ENCODE measurements around the gene LGALS14. TPM values are rescaled to one million over a fixed set of nuclear protein-coding genes. Genes with fewer than 3 reads are reported as not detected.

LGALS14 gene
- total RNA-seq, 1 donor from 2014 or later, result 0.92 TPM

- Mint-ChIP-seq H3K36me3 (no peaks in the 10 kb centered on the region), H3K27me3 (ENCODE audit: low read depth) (peaks cover 63% of the 10 kb centered on the region), H3K9me3 (no peaks in the 10 kb centered on the region), H3K27ac (no peak overlapping the region), H3K4me1 (no peaks in the 10 kb centered on the region), H3K4me3 (no peak overlapping the region)
- DNase-seq (ENCODE audit: low spot score in 2 of 2, unreplicated experiment in 2 of 2), result no peak
- TF ChIP-seq CTCF (IDR thresholded peaks at IDR 0.05; ENCODE audit: unreplicated experiment), result no peak
These were observed 45.7 kb downstream of the LGALS14 start for GRCh38 chr19:39749981-39750380.

GRCh38 chr19:39752390-39752789 lies 48.1 kb downstream of the LGALS14 start:
- no peak overlapping the region for H3K4me3 Mint-ChIP-seq
- H3K4me1 Mint-ChIP-seq, result no peaks in the 10 kb centered on the region
- TF ChIP-seq CTCF (IDR thresholded peaks at IDR 0.05; ENCODE audit: unreplicated experiment), result no peak
- H3K27me3 Mint-ChIP-seq (ENCODE audit: low read depth), result peaks cover 56% of the 10 kb centered on the region
- no peak overlapping the region for H3K27ac Mint-ChIP-seq
- H3K36me3 Mint-ChIP-seq, result no peaks in the 10 kb centered on the region
- no peaks in the 10 kb centered on the region for H3K9me3 Mint-ChIP-seq
- DNase-seq (ENCODE audit: low spot score in 2 of 2, unreplicated experiment in 2 of 2), result no peak

- Mint-ChIP-seq H3K27me3 (ENCODE audit: low read depth) (peaks cover 55% of the 10 kb centered on the region), H3K4me3 (no peak overlapping the region), H3K27ac (no peak overlapping the region), H3K36me3 (no peaks in the 10 kb centered on the region), H3K4me1 (no peaks in the 10 kb centered on the region), H3K9me3 (no peaks in the 10 kb centered on the region)
- no peak for DNase-seq (ENCODE audit: low spot score in 2 of 2, unreplicated experiment in 2 of 2)
- no peak for TF ChIP-seq CTCF (IDR thresholded peaks at IDR 0.05; ENCODE audit: unreplicated experiment)
These were observed 48.5 kb downstream of the LGALS14 start for GRCh38 chr19:39752795-39753194.

- Mint-ChIP-seq H3K9me3 (no peaks in the 10 kb centered on the region), H3K27me3 (ENCODE audit: low read depth) (peaks cover 55% of the 10 kb centered on the region), H3K27ac (no peak overlapping the region), H3K4me1 (no peaks in the 10 kb centered on the region), H3K4me3 (no peak overlapping the region), H3K36me3 (no peaks in the 10 kb centered on the region)
- no peak for DNase-seq (ENCODE audit: low spot score in 2 of 2, unreplicated experiment in 2 of 2)
- no peak for TF ChIP-seq CTCF (IDR thresholded peaks at IDR 0.05; ENCODE audit: unreplicated experiment)
These were observed 50.3 kb downstream of the LGALS14 start for GRCh38 chr19:39754544-39754943.

GRCh38 chr19:39754971-39755370 lies 50.7 kb downstream of the LGALS14 start:
- Mint-ChIP-seq H3K9me3 (no peaks in the 10 kb centered on the region), H3K27me3 (ENCODE audit: low read depth) (peaks cover 55% of the 10 kb centered on the region), H3K4me3 (no peak overlapping the region), H3K27ac (no peak overlapping the region), H3K36me3 (no peaks in the 10 kb centered on the region), H3K4me1 (no peaks in the 10 kb centered on the region)
- DNase-seq (ENCODE audit: low spot score in 2 of 2, unreplicated experiment in 2 of 2), result no peak
- TF ChIP-seq CTCF (IDR thresholded peaks at IDR 0.05; ENCODE audit: unreplicated experiment), result no peak

Other genes with a start within 250 kb of the LGALS14 start
- gene TIMM50, start 223.6 kb upstream of the LGALS14 start, total RNA-seq, result 69.3 to 78.9 TPM (median 70.7 TPM) in 3 replicates
- 0.40 to 0.53 TPM (median 0.50 TPM) in 3 replicates for gene DLL3, start 205.5 kb upstream of the LGALS14 start, total RNA-seq
- 0.60 to 0.81 TPM (median 0.78 TPM) in 3 replicates for gene SELENOV, start 189.3 kb upstream of the LGALS14 start, total RNA-seq
- 2.6 to 4.0 TPM (median 2.8 TPM) in 3 replicates for gene EID2B, start 171.6 kb upstream of the LGALS14 start, total RNA-seq
- gene EID2, start 164.3 kb upstream of the LGALS14 start, total RNA-seq, result 18.8 to 22.6 TPM (median 19.7 TPM) in 3 replicates
- not detected in 3 replicates for gene LGALS13, start 102.0 kb upstream of the LGALS14 start, total RNA-seq
- gene LGALS16, start 48.6 kb upstream of the LGALS14 start, total RNA-seq, result not detected in 3 replicates
- gene CLC, start 33.5 kb downstream of the LGALS14 start, total RNA-seq, result not detected in 3 replicates
- not detected in 3 replicates for gene LEUTX, start 74.4 kb downstream of the LGALS14 start, total RNA-seq
- 54.0 to 60.2 TPM (median 54.7 TPM) in 3 replicates for gene DYRK1B, start 129.7 kb downstream of the LGALS14 start, total RNA-seq
- gene FBL, start 141.9 kb downstream of the LGALS14 start, total RNA-seq, result 273 to 278 TPM (median 274 TPM) in 3 replicates
- 1.7 to 2.5 TPM (median 2.3 TPM) in 3 replicates for gene FCGBP, start 230.2 kb downstream of the LGALS14 start, total RNA-seq

All from mesothelial cell of epicardium (in vitro differentiated cells).